Hematopoietic multipotent progenitor cell treated with erythropoietin and hydrocortisone succinate and interleukin-3 and kit ligand, for 6 days (in vitro differentiated cells): ENCODE results near the gene SFRP5.

Source experiments
- DNase-seq: peaks from one replicate; pipeline ENCODE4 v3.0.0-alpha.2; 2015

The SFRP5 gene

DNA sequence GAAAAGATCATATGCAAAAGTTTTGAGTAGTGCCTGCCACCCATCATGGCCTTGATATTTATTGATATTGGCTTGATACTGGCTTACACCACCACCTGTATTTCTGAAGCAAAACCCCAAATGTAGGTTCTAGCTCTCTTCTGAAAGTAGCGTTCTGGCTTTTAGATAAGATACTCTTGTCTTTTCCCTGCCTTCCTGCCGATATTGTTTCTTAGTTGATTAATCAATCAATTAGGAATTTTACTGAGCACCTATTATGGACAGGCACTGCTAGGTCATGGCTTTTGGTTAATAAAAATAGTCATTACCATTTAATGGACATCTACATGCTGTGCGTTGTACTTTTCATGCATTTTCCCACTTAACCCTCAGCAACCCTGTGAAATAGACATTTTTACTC, 7.9 kb downstream of the SFRP5 start:
- DNase-seq, result no peak

- no peak for DNase-seq
Measured at GRCh38 chr10:97763411-97763810, 8.4 kb downstream of the SFRP5 start.

- no peak for DNase-seq
Measured at GRCh38 chr10:97762816-97763215, 9.0 kb downstream of the SFRP5 start.

DNA sequence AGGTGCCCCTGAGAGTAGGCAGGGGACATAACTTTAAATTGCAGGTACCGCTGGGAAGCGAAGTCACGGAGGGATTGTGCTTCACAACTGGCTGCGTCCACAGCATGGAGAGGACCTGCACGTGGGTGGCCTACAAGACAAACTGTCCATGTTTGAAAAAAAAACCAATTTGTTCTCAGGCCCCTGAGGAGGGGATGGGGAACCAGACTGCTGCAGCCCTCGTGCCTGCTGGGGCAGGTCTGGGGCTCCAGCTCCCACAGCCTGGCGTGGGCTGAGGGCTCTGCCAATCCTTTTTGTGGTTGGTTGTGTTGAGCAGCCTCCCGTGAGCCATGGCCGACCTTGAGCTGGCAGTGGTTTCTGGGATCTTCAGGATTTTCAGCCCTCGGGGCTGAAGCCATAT, 9.7 kb downstream of the SFRP5 start:
- no peak for DNase-seq

GRCh38 chr10:97761331-97761865, 10.4 kb downstream of the SFRP5 start:
- DNase-seq, result no peak

GRCh38 chr10:97760461-97761257, 11.1 kb downstream of the SFRP5 start:
- no peak for DNase-seq

DNA sequence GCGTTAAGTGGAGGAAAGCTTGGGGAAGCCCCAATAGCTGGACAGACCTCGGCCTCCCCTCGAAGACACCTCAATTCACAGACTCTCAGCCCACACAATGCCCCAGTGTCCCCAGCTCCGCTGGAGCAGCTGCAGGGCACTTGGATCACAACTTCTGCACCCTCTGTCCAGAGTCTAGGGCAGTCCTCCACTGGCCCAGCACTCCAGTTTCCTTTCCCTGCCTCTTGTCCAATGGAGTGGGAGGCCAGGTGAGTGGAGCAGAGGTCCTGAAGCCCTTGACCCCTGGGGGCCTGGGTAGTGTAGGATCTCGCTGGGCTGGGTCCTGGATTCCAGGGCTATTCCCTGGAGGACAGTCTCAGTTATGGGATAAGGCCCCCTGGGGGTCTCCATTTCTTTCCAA, 11.9 kb downstream of the SFRP5 start:
- DNase-seq, result no peak

DNA sequence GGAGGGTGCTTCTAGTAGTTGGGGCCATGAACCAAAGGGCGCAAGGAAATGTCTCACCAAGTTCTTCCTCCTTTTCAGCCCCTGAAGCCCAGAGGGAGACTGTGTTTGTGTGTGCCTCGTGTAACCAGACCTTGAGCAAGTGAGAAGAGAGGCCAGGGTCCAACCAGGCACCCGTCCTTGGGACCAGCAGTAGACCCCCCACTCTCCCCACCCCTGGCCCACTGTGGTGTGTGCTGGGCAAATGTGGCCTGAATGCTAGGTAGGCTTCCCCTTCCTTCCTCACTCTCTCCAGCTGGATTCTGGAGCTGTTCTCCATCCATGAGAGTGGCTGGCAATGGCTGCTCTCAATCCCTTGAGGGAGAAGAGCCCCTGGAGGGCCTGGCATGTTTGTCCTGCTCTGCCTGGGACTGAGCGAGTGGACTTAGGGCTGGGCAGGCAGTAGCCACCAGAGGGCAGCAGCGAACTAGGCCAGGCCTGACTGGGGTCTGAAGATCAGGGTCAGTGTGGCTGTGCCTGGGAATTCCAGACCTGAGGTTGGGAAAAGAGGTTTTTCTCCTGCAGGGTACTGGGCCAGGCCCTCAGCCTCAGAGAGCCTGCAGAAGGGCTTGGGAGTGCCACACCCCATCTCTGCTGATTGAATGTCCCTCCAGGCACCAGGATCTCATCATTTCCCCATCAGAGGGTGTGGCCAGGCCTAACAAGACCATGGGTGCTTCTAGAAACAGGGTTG, 12.5 kb downstream of the SFRP5 start:
- DNase-seq, result peak; percentile 81

DNA sequence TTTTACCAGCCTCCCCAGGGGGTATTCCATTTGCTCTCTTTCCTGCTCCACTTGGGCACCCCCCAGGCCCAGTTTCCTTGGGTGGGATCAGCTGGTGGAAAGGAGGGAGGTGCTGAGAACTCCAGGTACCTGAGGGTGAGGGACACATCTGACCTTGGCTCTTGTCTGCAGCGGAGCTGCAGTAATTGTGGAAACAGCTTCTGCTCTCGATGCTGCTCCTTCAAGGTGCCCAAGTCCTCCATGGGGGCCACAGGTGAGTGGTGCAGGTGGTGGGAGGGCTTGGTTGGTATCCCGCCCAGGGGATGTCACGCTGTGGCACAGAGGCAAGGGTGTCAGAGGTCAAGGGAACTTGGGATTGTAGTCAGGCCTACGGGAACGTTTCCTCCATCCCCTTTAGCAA, 14.3 kb downstream of the SFRP5 start:
- DNase-seq, result no peak

DNA sequence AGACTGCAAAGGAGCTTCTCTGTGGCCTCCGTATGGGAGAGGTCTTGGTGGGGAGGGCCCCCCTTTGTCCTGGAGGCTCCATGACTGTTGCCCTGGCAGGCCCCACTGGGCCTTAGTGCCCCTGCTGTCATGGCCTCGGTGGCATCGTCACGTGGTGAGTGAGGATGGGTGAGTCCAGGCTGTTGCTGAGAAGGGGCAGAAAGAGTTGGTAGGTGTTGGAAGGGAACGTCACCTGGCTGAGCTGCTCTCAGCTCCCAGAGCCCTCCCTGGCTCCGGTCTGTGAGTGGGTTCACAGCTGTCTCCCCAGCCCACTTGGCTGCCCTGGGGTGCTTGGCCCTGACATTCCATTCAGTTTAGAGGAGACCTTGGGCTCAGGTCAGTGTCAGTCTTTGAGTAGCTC, 16.1 kb downstream of the SFRP5 start:
- DNase-seq, result no peak

- no peak for DNase-seq
Measured at GRCh38 chr10:97754726-97755125, 17.1 kb downstream of the SFRP5 start.

DNA sequence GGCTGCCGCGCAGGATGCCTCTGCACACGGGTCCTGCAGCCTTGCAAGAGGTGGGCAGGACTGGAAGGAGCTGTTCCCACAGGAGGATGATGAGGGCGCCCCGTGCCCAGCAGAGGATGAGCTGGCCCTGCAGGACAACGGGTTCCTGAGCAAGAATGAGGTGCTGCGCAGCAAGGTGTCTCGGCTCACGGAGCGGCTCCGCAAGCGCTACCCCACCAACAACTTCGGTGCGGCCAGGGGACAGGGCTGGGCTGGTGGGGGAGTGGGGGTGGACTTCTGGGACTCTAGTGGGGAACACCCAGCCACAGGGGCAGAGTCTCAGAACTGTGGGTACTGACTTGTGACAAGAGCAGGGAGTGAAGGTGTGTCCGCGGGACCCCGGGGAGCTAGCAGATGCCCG, 18.8 kb downstream of the SFRP5 start:
- no peak for DNase-seq

DNA sequence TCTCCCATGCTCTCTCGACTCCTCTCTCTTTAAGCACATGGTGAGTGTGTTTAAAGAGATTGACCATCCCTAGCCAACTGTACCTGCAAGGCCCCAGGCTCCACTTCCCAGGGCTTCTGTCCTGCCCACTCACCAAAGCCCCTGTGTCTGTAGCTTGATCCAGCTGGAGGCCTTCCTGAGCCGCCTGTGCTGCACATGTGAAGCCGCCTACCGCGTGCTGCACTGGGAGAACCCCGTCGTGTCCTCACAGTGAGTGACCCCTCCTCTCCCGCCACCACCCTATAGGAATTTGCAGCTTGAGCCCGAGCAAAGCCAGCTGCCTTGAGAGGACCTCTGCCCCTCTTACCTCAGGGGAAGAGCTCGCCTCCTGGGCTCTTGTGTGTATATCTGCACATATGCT, 23.7 kb downstream of the SFRP5 start:
- DNase-seq, result no peak

- no peak for DNase-seq
Measured at GRCh38 chr10:97747573-97747972, 24.2 kb downstream of the SFRP5 start.

DNA sequence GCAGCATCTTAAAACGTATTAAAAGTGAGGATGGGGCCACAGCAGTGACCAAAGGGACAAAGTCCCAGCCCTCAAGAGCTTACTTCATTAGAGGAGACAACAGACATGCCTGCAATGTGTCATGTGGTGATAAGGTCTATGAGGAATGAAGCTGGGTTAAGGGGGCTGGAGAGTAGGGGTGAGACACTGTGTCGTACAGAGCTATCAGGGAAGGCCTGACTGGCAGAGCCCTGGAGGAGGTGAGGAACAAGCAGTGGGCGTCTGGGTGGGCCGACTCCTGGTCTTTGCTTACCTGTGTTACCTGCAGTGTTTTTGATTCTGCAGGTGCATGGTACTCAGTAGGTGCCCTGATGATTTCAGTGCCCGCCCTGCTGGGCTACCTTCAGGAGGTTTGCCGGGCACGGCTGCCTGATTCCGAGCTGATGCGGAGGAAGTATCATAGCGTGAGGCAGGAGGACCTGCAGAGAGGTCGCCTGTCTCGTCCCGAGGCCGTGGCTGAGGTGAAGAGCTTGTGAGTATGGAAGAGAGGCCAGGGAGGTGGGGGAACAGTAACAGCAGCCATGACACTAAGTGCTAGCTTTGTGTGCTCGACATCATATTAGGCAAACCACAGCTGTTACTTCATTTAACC, 27.3 kb downstream of the SFRP5 start:
- peak; percentile 87 for DNase-seq

DNA sequence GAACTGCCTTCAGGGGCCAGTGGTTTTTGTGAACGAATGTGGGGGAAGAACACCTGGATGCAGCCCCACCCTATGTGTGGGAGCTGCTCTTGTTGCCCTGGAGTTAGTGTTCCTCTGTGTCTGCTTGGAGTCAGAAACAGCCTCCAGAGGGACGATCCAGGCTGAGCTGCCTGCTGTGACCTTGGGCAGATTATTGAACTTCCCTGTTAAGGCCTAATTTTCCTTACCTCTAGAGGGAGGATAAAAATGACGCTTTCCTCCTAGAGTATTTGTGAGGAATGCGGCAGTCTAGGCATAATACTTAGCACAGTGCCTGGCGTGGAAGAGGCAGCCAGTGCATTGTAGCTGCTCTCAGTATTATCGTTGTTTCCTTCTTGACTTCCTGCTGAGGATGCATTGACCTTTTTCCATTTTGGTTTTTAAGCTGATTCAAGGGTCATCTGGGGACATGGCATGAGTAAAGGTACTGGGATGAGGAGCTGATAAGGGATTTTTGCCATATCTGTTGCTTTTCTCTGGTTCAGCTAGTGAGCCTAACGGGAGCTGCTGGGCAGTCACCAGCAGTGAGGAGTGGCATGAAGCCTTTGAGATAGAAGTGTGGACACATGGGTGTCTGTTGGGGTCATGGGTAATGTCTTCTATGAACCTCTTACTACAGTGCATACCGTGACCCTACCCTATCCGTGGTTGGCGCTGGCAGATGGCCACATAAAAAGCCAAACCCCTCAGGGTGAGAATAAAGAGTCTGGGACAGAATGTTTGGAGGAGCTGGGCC, 28.4 kb downstream of the SFRP5 start:
- DNase-seq, result peak; percentile 66

- no peak for DNase-seq
Measured at GRCh38 chr10:97740613-97741012, 31.2 kb downstream of the SFRP5 start.

DNA sequence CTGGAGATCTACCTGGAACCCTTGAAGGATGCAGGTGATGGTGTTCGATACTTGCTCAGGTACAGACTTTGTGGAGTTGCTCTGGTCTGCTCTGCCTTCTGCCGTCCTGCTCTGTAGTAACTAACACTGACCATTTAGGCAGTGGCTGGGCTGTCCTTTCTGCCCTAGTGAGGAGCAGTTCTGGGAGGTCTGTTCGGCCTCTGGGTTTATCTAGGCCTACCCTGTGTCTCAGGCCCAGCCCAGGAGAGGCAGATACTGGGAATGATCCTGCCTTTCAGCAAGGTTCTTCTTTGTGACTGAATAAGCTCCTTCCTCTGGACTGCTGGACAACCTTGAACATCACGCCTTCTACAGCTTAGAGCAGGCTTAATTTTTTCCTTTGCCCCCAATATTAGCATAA, 33.2 kb downstream of the SFRP5 start:
- no peak for DNase-seq

DNA sequence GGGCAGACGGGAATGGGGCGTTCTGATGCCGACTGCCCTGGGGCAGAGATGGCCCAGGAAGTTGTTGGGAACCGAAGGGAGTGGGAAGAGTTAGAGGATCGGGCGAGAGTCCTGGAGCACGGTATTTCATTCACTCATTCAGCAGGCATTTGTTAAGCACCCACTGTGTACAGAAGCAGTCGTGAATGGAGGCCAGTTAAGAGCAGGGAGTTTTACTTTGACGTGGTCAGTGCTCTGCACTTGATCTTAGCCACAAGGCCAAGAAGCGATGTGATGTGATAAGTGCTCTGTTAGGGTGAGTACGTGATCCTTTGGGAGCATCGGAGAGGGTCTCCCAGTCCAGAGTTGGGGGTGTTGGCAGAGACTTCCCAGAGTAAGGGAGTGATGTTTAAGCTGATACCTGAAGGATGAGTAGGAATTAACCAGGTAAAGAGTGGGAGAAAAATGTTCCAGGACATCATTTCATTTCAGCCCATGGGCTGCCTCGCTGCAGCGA, 34.0 kb downstream of the SFRP5 start:
- DNase-seq, result peak; percentile 24

DNA sequence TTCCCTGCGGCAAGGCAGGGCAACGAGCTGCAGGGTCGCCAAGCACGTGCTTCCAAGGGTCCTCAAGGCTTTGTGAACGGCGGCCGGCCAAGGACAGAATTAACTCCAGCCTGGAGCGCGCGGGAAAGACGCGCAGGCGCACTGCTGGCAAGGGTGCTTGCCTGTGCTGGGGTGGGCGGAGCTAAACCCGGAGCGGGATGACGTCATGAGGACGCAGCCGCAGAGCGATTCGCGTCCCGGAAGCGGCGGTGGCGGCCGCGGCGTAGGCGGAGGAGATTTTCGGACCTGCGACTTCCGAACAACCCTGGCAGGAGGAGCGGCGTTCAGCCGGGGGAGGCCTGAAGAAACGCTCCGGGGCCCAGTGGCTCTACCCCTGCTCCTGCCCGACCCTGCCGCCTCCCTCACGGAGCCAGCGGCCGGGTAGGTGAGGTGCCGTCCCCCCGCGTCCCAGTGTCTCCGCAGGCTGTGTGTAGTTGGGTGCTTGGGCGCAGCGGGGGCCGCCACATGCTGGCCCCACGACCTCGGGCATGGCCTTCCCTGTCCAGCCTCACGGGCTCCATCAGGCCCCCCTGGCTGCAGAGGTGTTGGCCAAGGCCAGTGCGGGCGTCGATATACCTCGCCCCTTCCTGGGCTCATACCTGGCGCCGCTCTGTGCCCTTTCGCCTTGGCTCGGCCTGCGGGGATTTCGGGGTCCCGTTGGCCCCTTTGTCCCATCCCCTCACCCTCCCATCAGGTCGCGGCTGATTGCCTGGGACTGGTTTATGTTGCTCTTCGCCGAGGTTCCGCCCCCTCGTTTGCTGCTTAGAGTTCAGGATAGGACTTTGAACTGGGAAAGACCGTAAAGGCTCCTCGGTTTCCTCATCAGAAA, 34.7 kb downstream of the SFRP5 start, which contains the start of gene ZFYVE27:
ZFYVE27 (plus strand) TSS at position 227 of the 868 bp plus-strand sequence. CDS start 1,350 bp downstream, outside the sequence.
- DNase-seq, result peak; percentile 96

DNA sequence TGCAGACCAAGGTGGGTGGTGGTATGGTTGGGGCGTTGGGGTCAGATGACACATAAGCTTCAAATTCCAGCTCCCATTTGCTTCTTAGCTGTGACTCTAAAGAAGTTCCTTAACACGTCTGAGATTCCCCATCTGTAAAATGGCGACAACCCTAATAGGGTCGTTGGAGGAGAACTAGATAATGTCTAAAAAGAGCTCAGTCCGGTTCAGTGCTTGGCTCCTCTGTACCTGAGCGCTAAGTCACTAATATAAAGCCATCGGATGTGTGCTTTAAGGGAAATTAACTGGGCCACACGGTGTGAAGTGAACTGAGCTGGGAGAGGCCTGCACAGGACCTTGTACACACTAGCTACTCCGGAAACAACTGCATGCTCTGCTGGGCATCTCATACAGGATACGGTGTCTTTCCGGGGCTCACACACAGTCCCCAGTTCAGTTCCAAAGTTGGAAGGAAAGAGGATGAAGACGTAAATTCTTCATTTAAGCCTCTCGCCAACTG, 35.3 kb downstream of the SFRP5 start:
- no peak for DNase-seq
